CD4-positive, alpha-beta T cell treated with Interferon gamma for 1 hour (primary cell): ENCODE measurements around the gene ZNF831.

Experiments
- DNase-seq: peaks from one replicate; pipeline ENCODE4 v3.0.0-alpha.2; 2020

ZNF831 gene

DNA sequence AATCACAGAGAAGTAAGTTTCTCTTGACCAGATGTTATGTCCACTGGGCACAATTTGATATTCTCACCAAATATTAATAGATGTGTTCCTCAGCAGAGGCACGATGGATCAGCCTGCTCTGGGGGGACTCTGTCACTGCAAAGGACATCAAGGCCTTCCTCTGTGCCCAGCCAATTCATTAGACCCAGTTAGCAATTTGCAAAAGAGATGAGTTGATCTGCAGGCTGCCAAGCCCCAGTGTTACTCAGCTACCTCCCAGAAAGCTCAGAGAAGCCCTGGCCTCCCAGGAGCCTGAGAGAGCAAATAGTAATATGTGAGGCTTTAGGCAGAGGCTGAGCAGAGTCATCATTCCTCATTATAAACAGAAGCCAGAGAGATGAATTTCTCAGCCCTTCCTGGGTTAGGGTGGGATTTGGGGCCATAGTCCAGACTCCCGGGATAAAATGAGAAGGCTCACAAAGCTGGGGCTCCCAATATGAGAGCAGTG, 54.2 kb downstream of the ZNF831 start:
- DNase-seq, result no peak

DNA sequence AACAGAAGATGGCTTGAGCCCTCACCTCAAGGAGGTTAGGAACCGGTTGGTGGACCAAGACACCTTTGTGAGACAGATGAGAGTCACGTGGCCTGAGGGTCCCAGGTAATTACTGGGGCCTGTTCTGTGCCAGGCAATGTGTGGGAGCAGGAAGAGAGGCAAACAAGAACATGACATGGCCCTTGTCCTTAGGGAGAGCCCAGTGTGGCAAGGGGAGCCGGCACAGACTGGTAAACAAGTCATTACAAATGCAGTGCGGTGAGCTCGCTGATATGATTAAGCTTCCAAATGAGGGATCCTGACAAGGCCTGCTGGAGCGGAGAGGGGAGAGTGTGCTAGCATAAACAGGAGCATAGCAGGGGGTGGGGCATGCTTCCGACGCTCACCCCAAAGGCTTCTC, 55.6 kb downstream of the ZNF831 start:
- DNase-seq, result no peak

DNA sequence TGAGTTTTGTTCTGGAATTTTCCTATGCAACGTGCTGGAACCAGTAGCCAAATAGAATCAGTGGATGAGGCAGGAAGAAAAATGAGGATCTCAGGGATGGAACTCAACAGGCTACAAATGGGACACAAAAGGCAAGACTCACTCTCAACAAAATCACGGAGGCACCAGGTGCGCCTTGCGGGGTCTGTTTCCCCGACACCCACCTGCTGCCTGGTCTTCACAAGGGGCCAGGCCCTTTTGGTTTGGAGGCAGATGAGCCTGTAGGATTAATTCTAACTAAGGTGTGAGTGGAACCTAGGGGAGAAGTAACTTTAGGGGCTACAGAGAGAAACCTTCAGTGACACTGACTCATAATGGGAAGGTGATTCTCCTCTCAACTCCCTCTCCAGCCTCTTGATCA, 56.5 kb downstream of the ZNF831 start:
- DNase-seq, result no peak

DNA sequence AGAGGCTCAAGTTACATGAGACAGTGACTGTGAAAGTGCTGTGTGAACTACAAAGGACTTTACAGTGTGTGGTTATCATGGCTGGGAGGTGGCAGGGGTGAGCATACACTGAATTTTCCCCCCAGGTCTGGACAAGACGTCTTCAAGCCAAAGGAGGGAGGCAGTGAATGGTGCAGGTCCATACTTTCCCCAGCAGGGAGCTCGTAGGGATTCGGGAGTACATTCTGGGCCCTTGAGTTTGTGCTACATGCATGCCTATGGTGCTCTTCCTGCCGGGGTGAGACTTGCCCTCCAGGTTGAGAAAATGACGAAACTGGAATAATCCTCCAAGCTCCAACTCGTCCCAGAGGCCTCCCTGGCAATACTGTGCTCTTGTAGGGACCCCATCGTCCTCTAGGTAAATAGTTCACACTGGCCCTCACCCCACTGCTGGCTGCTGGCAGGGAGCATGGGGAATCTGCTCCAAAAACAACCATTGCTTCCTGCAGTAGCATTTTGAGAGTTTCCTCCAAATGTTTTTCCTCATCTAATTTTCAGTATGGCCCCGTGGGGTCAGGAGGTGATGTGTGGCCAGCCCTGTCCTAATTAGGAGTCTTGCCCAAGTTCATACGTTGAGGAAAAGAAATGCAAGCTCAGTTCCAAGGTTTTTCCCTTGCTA, 57.6 kb downstream of the ZNF831 start:
- no peak for DNase-seq

DNA sequence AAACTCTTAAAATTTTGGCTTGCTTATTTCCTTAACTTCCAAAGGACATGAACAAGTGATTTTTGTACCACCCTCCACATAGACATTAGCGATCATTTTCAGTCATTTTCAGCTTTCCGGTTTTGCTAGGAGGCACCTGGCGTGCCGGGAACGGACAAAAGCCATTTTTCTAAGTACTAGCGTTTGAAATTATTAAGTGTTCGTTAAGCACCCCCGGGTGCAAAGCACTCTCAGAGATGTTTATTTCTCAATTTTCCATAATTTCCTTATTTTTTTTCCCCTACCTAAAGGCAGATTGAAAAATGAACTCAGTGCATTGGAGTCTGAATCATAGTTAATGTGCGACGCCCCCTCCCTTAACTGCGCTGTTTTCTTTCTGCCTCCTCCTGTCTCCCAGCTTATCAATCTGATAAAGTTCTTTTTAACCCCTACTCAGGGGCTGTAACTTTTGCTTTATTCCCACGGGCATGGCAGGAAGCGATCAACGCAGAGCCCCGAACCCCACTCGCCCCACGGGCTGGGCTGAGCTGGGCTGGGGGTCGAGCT, 58.2 kb downstream of the ZNF831 start:
- DNase-seq, result no peak

DNA sequence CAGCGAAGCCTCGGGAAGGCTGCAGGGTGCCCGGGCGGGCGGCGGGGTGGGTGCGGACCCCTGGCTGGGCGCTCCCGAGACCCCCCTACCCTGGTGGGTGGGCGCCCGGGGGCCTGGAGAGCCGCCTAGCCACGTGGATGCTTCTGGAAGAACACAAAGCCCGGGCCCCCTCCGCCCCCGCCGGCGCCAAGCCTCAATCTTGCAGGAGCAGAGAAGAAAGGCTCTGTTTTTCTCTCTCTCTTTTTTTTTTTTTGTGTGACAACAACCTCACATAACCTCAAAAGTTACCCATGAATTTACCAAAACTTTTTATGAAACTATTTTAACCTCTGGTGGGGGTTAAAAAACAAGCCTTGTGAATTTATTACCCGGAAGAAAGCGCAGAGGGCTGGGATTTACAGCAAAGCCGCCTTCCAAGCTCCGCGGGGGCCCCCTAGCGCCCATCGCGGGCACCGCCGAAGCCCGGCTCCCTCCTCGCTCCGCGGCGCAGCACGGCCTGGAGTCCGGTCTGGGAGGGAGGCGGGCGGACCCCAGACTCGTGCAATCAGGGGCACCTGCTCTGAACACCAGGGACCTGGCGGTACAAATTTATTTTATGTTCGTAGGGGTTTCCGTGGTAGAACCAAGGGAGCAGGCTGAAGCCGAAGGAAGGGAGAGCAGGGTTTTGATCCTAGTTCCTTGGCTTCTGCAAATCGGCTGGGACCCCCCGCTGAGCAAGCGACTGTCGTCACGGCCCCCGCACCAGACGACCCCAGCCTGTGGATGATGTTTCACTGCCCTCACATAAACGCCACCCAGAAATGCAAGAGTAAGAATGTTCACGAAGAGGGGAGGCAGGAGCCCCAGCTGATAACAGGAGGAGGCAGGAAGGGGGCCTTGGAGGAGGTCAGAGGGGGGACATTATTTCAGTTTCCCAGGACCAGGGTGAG, 58.9 kb downstream of the ZNF831 start:
- DNase-seq, result peak; percentile 69

DNA sequence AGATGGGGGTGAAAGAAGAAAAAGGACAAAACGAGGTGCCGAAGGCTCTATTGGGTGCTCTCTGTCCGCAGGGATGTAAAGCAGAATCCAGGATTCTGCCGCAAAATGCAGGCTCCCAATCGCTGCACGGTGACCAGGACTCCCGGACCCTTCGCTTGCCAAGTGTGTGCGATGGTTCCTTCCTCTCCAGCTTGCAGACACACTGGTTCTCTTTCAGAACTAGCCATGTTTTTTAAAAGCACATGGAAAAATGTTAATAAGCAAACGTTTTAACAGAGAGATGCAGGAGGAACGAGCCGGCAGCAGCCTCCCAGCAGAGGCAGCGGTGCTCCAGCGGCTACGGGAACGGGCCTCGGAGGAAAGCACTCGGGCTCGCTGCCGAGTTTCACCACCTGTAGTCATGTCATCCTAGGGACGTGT, 59.6 kb downstream of the ZNF831 start:
- no peak for DNase-seq

DNA sequence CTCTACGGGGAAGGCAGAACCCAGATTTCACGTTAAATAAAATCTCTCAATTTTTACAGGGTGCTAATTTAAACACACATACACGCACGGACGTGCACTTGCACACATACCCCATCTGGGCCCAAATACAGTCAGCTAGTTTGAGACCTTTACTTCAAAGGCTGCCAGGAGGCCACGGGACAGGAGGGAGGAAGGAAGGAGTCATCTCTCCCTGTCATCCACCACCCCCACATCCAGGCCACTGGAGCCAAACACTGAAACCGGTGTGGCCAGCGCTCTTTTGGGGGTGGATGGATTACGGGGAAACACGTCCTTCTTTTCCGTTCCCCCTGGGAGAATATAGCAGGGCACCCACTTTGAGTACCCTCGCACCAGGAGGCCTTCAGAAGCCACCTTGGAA, 60.1 kb downstream of the ZNF831 start:
- DNase-seq, result no peak

DNA sequence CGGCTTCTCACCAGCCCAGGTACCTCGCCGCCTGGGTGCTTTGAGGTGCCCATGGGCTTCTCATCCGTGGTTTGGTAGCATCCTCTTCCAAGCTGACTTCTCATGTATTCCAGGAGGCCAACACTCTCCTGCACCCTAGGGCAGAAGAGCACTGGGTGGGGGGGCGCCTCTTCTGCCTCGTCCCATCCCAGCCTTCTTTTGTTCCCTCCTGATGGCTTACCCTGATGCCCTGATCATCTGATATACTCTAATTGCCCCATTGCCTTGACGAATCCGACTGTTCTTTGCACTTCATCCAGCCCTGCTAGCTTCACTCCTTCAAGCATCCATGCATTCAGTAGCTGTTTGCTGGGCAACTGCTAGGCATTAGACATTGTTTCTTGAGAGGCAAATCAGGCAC, 60.6 kb downstream of the ZNF831 start:
- DNase-seq, result no peak

DNA sequence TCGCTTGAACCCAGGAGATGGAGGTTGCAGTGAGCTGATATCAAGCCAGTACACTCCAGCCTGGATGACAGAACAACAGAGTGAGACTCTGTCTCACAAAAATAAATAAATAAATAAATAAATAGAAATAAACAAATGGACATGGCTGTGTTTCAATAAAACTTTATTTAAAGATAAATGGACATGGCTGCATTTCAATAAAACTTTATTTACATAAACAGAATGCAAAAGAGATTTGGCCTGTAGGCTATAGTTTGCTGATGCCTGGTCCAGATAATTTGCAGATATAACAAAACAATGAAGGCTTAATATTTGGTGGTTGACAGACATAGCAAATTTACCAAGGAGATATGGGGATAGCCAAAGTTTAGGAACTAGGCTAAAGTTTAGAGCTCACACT, 66.8 kb downstream of the ZNF831 start:
- no peak for DNase-seq

DNA sequence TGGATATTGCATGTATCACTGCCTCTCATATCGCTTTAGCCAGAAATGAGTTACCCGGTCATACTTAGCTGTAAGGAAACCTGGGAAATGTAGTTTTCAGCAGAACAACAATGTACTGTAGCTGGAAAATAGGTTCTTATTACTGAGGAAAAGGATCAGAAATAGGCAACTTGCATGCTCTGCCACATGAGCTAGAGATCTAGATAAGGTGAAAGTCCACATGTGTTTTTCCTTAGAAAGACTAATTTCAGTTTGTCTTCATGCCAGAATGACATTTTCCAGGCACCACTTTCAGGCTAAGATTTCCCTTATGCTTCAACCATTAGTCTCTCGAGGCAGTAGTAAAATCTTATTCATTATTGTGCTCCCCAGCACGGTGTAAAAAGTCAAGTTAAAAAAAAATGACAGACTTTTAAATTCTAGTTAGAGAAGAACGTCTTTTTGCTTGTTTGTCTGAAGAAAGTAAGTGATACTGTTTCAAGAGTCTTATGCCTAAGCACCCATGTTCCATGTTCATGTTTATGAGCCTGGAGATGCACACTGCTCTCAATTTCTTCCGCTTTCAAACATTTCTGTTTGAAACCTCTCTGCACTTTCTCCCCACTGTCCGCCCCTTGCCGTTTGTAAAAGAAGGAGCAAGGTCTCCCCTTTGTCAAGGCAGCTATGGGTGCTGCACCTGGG, 67.6 kb downstream of the ZNF831 start:
- no peak for DNase-seq

DNA sequence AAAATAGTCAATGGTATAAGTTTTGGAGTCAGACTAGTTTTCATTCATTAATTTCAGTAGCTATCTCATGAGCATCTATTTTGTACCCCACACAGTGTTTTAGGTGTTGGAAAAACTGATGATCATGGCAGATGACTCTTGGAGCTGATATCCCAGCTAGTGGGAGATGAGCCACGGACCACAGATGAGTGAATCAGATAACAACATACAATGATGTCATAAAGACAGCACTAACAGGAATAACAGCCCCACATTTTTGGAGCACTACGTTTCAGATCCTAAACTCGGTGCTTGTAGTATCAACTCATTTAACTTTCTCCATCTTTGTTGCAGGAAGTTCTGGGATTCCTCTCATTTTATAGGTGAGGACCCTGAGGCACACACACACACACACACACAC, 69.0 kb downstream of the ZNF831 start:
- DNase-seq, result no peak

DNA sequence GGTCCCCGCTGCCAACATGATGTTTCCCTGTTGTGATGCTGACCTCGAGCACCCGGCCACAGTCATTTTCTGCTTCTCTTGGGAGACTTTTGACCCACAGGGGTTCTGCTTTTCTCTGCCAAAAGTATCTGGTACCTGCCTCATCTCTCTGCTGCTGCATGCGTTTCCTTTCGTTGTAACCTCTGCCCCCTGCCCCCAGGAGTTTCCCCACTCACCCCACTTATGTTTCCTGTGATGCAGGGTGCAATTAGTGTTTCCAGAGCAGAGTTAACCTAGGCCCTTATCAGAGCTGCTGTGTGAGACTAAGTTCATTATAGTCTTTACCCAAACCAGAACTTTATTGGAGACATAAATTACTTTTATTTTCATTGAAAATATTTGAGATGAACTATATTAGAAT, 71.6 kb downstream of the ZNF831 start:
- no peak for DNase-seq

DNA sequence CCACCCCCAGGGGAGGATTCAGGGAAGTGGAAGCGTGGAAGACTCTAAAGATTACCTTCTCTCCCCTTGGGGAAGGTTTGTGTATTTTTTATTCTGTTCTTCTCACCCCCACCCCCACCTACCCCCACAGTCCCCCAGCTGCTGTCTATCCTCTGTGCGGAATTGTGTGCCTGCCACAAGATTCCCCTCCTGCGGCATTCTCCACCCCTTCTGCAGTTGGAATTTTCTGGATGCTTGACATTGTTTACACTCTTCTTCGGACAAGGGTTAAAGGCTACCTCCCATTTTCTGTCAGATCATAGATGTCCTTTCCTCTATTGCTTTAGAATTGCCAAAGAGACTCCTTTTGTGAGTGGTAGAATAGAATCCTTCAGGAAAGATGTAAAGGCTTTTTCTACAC, 76.4 kb downstream of the ZNF831 start:
- no peak for DNase-seq

DNA sequence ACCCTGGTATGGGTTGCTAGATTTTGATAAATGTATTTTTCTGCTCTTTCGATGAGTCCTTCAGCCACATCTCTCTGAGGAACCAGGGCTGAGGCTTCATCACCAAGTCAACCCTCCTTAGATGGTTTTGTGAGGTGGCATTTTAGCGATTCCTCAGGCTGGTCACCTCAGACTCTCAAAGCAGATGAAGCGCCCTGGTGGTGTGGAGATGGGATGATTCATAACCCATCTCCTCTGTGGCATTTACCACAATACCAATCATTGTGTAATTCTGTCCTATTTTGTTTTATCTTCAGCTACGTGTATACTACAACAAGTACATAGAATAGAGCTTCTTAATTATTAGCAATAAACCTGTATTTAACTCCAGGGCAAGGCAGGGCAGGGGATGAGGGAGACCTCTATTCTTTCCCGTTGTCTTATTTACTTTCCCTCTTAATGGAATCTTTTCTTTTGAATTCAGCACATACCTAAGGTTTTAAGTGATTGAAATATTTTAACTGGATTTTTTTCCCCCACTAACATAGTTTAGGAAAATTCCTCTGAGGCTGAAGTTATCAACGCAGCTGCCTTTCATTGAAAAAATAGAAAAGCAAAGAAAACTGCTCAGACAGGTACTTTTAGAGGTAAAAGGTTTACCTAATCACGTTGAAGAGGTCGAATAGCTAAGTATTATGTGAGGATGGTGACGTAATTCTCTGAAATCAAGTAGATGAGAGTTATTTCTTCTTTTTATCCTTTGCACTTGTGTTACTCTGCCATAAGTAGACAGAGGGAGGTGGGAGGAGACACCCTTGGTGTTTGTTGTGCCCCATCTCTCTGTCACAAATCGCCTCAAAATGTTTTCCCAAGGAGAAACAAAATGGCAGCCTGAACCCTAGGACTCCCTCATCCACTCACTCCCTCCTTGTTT, 79.3 kb downstream of the ZNF831 start:
- DNase-seq, result no peak

DNA sequence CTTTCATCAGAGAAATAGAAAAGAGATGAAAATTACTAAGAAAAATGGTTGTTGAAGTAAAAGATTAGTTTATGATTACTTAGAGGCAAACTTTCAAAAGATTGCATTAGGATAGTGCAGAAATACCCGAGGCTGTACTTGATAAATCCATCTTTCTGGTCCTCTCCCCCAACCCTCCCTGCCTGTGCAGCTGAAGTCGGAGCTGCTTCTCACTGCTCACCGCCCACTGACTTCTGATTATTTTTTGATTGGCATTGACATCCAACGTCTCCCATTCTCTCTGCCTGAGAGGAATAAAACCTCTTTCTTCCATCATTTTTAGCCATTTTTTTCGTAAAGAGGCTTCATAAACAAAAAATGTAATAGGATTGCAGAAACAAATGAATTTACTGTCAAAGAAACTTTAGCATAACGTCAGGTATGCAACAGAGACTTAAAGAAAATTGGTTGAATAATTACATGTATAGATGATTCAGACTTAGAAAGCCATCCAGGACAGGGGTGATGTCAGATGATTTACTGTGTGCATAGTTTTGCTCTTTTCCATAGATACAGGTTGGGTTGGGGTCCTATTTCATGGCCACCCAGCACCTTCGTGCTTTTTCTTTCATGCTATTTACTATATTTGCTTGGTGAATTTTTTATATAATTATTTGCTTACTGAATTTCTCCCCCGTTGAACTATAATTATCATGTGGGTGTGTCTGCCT, 83.2 kb downstream of the ZNF831 start:
- no peak for DNase-seq

DNA sequence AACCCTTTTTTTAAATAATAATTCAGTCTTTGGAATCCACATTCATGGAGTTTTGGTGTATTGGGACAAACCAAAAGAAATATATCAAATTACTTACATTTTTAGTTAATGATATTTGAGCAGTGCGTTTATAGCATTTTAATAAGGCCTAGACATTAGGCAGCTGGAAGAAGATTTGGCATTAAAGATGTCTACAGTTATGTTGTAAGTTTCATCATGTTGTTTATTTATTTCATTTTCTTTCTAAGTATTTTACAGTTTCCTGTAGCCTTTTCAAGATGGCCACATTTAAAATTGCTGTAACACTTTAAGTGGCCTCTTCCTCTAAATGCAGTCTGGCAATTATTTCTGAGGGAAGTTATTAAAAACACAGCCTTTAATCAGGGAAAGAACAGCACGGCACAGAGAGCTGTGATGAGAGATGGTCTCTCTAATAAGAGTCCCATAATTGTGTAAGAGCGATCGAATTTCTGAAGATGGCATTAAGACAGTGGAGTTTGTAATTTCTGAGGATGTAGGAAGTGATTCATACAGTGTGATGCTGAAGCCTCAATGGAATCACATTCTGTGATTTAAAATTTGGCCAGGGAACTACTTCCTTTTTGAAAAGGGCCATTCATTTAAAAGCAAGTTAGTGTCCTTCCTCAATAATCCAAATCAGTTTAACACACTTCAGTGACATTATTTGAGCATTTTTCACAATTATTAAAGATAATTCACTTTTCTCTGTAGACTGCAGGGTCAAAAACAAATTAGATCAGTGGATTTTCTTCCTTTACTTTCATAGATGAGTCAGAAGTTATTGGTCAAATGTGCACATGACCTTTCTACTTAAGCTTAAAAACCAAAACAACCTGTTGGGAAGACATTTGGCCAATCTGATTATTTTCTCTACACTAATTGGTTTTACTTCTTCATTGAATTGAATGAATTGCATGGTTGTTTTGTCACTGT, 84.4 kb downstream of the ZNF831 start:
- DNase-seq, result no peak

DNA sequence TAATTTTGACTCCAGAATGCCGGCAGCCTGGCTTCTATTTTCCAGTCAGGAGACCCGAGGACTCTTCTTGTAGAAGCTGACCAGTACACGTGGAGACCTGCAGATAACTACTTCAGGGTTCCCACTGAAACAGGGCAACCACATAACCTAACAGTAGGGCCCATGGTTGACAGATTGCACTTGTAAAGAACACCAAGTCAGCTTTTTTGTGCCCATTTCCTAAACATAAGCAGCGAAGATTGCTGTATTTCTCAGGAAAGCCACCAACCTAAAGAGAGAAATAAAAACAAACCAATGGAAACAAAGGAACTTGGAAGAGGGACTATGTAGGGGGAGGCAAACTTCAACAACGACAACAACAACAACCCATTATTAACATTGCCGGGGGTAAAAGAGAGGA, 86.7 kb downstream of the ZNF831 start:
- no peak for DNase-seq

DNA sequence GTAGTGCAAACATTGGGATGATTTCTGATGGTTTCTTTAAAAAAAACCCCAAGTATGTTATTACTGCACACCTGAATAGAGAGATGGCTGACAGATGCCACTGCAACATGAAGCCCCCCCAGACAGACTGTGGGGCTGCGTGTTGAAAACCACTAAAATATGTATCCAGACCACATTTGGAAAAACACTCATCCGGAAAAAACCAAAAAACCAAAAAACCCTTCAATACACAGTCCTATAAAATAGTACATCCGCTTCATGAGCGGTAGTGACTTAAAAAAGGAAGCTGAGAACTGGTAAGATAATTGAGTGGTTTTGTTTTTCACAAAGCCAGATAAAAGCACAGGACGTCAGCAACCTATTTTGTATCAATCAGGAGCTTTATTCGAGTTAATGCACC, 89.7 kb downstream of the ZNF831 start:
- DNase-seq, result peak; percentile 28

DNA sequence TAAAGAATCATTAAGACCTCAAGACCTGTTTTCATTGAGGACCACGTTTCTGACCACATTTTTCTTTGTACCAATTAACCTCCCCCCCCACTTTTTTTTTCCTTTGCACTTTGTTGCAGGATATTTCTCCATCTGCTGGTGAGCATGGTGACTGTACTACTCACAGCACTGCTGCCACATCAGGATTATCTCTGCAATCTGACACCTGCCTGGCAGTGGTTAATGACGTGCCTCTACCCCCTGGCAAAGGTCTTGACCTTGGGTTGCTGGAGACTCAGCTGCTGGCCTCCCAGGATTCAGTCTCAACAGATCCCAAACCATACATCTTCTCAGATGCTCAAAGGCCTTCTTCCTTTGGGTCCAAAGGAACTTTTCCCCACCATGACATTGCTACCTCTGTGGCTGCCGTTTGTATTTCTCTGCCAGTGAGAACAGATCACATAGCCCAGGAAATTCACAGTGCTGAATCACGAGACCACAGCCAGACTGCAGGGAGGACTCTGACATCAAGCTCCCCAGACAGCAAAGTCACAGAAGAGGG, 90.2 kb downstream of the ZNF831 start:
- peak; percentile 25 for DNase-seq
